ENCODE results near the gene PPP1R13L. TPM values are rescaled to one million over a fixed set of nuclear protein-coding genes. Genes with fewer than 3 reads are reported as not detected.
A peak's percentile ranks its signal among the peaks of the same experiment; 100 is the strongest.

Gene PPP1R13L, protein sequence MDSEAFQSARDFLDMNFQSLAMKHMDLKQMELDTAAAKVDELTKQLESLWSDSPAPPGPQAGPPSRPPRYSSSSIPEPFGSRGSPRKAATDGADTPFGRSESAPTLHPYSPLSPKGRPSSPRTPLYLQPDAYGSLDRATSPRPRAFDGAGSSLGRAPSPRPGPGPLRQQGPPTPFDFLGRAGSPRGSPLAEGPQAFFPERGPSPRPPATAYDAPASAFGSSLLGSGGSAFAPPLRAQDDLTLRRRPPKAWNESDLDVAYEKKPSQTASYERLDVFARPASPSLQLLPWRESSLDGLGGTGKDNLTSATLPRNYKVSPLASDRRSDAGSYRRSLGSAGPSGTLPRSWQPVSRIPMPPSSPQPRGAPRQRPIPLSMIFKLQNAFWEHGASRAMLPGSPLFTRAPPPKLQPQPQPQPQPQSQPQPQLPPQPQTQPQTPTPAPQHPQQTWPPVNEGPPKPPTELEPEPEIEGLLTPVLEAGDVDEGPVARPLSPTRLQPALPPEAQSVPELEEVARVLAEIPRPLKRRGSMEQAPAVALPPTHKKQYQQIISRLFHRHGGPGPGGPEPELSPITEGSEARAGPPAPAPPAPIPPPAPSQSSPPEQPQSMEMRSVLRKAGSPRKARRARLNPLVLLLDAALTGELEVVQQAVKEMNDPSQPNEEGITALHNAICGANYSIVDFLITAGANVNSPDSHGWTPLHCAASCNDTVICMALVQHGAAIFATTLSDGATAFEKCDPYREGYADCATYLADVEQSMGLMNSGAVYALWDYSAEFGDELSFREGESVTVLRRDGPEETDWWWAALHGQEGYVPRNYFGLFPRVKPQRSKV
- 67.9 TPM for total RNA-seq
- long read RNA-seq, transcript PPP1R13L-204 (6 exons, 2,512 nt), result major isoform, 11 of 40 reads
- long read RNA-seq, partial matches to known transcripts, result 23 of 40 reads
- long read RNA-seq, other reads (novel, unspliced or antisense), result 2 of 40 reads

DNA sequence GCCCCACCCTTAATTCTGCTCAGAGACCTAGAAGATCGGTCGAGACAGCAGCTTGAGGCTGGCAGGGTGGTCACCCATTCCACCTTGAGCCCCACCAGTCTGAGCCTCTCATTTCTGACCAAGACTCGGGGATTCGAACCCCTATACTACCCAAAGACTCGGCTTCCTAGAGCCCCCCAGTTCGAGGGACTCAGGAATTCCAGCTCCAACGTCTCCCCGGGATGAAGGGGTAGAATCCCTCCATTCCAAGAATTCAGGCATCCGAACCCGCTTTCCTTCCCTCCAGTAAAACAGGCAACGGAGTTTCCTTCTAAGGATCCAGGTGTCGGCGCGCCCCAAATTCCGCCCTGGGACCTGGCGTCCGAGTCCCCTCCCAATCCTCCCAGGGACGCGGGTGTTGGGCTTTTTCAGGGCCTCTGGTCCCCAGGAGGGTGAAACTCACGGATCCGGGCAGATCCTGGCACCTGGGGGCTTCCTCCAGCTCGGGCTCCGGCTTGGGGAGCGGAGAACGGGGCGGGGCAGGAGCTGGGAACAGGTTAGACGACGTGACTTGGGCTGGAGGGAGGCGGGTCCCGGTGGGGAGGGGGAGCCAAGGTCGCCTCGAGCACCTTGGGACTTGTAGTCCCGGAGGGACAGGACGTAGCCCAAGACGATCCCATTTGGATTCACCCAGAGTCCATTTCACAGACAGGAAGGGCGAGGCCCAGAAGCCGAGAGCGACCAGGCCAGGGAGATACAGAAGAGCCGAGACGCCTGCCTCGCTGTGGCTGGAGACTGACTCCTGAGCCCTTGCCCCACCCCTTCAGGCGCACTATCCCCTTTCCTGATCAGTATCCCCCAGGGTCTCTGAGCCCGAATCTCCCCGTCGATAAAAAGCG lies at the start of gene PPP1R13L:
Gene PPP1R13L, minus strand, starts transcription at position 513 of the 878 bp plus-strand sequence. CDS start 6,751 bp downstream, outside the sequence.
- peak within 1 kb of the TSS; percentile 97 for H3K27ac ChIP-seq
- no peaks in the 10 kb centered on the region for H3K9me3 ChIP-seq
- intact Hi-C loops (cut with DNase I), result no loop called here
- DNase-seq (peak; percentile 95), ATAC-seq (peak; percentile 81)
- H3K27me3 ChIP-seq, result no peaks in the 10 kb centered on the region
- TF ChIP-seq, protein P1, sequence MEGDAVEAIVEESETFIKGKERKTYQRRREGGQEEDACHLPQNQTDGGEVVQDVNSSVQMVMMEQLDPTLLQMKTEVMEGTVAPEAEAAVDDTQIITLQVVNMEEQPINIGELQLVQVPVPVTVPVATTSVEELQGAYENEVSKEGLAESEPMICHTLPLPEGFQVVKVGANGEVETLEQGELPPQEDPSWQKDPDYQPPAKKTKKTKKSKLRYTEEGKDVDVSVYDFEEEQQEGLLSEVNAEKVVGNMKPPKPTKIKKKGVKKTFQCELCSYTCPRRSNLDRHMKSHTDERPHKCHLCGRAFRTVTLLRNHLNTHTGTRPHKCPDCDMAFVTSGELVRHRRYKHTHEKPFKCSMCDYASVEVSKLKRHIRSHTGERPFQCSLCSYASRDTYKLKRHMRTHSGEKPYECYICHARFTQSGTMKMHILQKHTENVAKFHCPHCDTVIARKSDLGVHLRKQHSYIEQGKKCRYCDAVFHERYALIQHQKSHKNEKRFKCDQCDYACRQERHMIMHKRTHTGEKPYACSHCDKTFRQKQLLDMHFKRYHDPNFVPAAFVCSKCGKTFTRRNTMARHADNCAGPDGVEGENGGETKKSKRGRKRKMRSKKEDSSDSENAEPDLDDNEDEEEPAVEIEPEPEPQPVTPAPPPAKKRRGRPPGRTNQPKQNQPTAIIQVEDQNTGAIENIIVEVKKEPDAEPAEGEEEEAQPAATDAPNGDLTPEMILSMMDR (IDR thresholded peaks at IDR 0.05), result no peak
- H3K36me3 ChIP-seq, result no peaks in the 10 kb centered on the region
- peak within 1 kb of the TSS; percentile 77 for H3K4me3 ChIP-seq
- H3K4me1 ChIP-seq, result peaks cover 25% of the 10 kb centered on the region

DNA sequence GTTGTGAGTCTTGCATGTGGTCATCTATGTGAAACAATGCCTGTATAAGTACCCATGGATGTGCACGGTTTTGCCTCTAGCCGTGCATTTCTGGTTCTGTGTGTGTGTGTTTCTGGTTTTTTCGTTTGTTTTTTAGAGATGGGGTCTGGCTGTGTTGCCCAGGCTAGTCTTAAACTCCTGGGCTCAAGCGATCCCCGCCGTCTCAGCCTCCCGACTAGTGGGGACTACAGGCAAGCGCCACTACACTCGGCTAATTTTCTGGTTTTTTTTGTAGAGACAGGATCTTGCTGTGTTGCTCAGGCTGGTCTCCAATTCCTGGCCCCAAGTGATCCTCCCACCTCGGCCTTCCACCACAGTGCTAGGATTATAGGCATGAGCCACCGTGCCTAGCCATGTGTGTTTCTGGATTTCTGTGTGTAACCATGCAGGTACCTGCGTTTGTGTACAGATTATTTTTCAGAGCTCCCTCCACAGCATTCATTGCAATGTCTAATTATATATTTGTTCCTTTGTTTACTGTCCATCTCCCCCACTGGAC lies 47.0 kb upstream of the PPP1R13L start:
- Histone ChIP-seq H3K27me3 (no peaks in the 10 kb centered on the region), H3K4me3 (no peak overlapping the region), H3K4me1 (peaks cover 30% of the 10 kb centered on the region), H3K27ac (peak overlapping the region; percentile 98), H3K9me3 (no peaks in the 10 kb centered on the region), H3K36me3 (no peaks in the 10 kb centered on the region)
- TF ChIP-seq, protein P1 (IDR thresholded peaks at IDR 0.05), result no peak
- no peak for DNase-seq
- no peak for ATAC-seq
- intact Hi-C loops (cut with DNase I), result no loop called here

DNA sequence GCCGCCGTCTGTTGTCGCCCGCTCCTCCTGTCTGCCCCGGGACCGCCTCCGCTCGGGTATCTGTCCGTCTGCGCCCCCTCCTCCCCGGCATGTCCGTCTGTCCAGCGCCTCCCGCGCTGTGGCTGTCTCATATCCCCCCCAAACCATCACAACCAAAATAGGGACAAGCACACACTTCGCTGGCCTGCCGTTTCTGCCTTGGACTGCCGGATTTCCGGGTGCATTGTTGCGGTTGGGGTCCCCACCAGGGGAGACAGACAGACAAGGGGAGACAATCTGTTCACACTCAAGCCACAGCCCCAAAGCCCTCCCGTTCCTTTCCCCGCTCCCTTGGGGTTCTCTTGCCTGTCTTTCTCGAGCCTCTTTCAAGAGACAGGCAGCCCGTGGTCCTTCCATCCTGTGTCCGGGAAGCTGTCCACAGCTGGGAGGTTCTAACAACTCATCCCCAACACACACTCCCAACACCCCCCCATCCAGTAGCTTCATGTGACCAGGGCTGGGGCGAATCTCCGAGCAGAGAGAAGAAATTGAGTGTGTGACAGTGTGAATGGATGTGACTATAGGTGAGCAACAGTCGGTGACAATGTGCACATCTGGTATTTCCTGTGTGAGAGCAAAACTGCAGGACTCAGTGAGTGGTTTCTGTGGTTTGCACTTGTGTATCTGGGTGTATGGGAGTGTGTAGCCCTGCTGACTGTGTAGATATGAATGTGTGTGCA lies 46.4 kb upstream of the PPP1R13L start:
- intact Hi-C loops (cut with DNase I), result no loop called here
- TF ChIP-seq, protein P1 (IDR thresholded peaks at IDR 0.05), result no peak
- peak overlapping the region; percentile 55 for H3K4me3 ChIP-seq
- peak overlapping the region; percentile 98 for H3K27ac ChIP-seq
- H3K27me3 ChIP-seq, result no peaks in the 10 kb centered on the region
- peaks cover 29% of the 10 kb centered on the region for H3K4me1 ChIP-seq
- DNase-seq (no peak), ATAC-seq (no peak)
- no peaks in the 10 kb centered on the region for H3K36me3 ChIP-seq
- no peaks in the 10 kb centered on the region for H3K9me3 ChIP-seq

DNA sequence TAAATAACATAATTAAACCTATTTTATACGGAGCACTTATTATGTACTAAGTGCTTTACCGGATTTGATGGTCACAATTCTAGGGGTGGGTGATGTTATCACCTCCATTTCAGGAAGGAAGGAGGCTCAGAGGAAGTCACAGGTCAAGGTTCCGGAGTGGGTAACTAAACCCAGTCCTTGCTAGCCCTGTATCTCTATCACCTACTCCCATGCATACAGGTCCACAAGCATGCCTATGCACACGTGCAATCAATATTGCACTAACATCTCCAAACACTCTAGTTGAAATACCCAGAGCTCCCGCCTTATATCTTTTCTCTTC lies 45.1 kb upstream of the PPP1R13L start:
- TF ChIP-seq, protein P1 (IDR thresholded peaks at IDR 0.05), result no peak
- no peaks in the 10 kb centered on the region for H3K27me3 ChIP-seq
- intact Hi-C loops (cut with DNase I), result no loop called here
- peak overlapping the region; percentile 55 for H3K4me3 ChIP-seq
- H3K27ac ChIP-seq, result peak overlapping the region; percentile 98
- ATAC-seq (peak; percentile 1), DNase-seq (no peak)
- H3K9me3 ChIP-seq, result no peaks in the 10 kb centered on the region
- no peaks in the 10 kb centered on the region for H3K36me3 ChIP-seq
- H3K4me1 ChIP-seq, result peaks cover 20% of the 10 kb centered on the region

All from upper lobe of right lung (tissue), 1 donor.